ENCODE results near the gene USP25.

The USP25 gene

GRCh38 chr21:15749082-15749860 lies 19.5 kb downstream of the USP25 start (continued):
- TF ChIP-seq CSRNP3 (CRISPR knock-in tag; IDR thresholded peaks at IDR 0.05) = no peak
- no peak for TF ChIP-seq ZNF70 (CRISPR knock-in tag; IDR thresholded peaks at IDR 0.05)
- TF ChIP-seq ZFP3 (CRISPR knock-in tag; IDR thresholded peaks at IDR 0.05) = no peak

- TF ChIP-seq ISL1 (CRISPR knock-in tag; IDR thresholded peaks at IDR 0.05) (peak; percentile 23; the same call in 1 of the 2 replicates), TSHZ2 (CRISPR knock-in tag; IDR thresholded peaks at IDR 0.05) (0 out of 2 replicates have a peak, but pooled peaks have one; percentile 22), CSDC2 (CRISPR knock-in tag; IDR thresholded peaks at IDR 0.05) (no peak)
- peak; percentile 40; the same call in 2 of the 3 replicates for ATAC-seq
Observed at GRCh38 chr21:15749861-15750159, 20.0 kb downstream of the USP25 start.

GRCh38 chr21:15751037-15751436 lies 21.3 kb downstream of the USP25 start:
- TF ChIP-seq TCF4 (CRISPR knock-in tag; IDR thresholded peaks at IDR 0.05; ENCODE audit: borderline replicate concordance) (no peak), ZNF70 (CRISPR knock-in tag; IDR thresholded peaks at IDR 0.05) (no peak), RARB (CRISPR knock-in tag; IDR thresholded peaks at IDR 0.05) (no peak), PPARA (CRISPR knock-in tag; IDR thresholded peaks at IDR 0.05; ENCODE audit: borderline replicate concordance) (no peak), SNAI2 (CRISPR knock-in tag; IDR thresholded peaks at IDR 0.05) (no peak), ISL1 (CRISPR knock-in tag; IDR thresholded peaks at IDR 0.05) (no peak), BACH2 (CRISPR knock-in tag; IDR thresholded peaks at IDR 0.05; ENCODE audit: borderline replicate concordance) (no peak), ZC3H10 (CRISPR knock-in tag; IDR thresholded peaks at IDR 0.05) (no peak), ZFP30 (CRISPR knock-in tag; IDR thresholded peaks at IDR 0.05) (no peak), CSDC2 (CRISPR knock-in tag; IDR thresholded peaks at IDR 0.05) (no peak), ZNF565 (CRISPR knock-in tag; conservative IDR thresholded peaks at IDR 0.05; ENCODE audit: low read depth) (no peak), ZNF8 (CRISPR knock-in tag; IDR thresholded peaks at IDR 0.05) (no peak), PATZ1 (CRISPR knock-in tag; IDR thresholded peaks at IDR 0.05; ENCODE audit: borderline replicate concordance) (no peak), CREB5 (CRISPR knock-in tag; IDR thresholded peaks at IDR 0.05; ENCODE audit: low read depth) (no peak)
- ATAC-seq = no peak

- no peak for ATAC-seq
- TF ChIP-seq CSDC2 (CRISPR knock-in tag; IDR thresholded peaks at IDR 0.05) (no peak), CSRNP3 (CRISPR knock-in tag; IDR thresholded peaks at IDR 0.05) (no peak), ZNF565 (CRISPR knock-in tag; conservative IDR thresholded peaks at IDR 0.05; ENCODE audit: low read depth) (no peak), ZNF8 (CRISPR knock-in tag; IDR thresholded peaks at IDR 0.05) (no peak), ESRRG (CRISPR knock-in tag; IDR thresholded peaks at IDR 0.05) (no peak), OSR1 (CRISPR knock-in tag; IDR thresholded peaks at IDR 0.05) (no peak), SNAI2 (CRISPR knock-in tag; IDR thresholded peaks at IDR 0.05) (no peak), TSHZ2 (CRISPR knock-in tag; IDR thresholded peaks at IDR 0.05) (no peak), ZFP30 (CRISPR knock-in tag; IDR thresholded peaks at IDR 0.05) (no peak), ARNTL (CRISPR knock-in tag; IDR thresholded peaks at IDR 0.05; ENCODE audit: borderline replicate concordance, low read depth) (no peak), BACH2 (CRISPR knock-in tag; IDR thresholded peaks at IDR 0.05; ENCODE audit: borderline replicate concordance) (no peak), ZNF70 (CRISPR knock-in tag; IDR thresholded peaks at IDR 0.05) (no peak), ZC3H10 (CRISPR knock-in tag; IDR thresholded peaks at IDR 0.05) (no peak), PATZ1 (CRISPR knock-in tag; IDR thresholded peaks at IDR 0.05; ENCODE audit: borderline replicate concordance) (no peak)
Observed at GRCh38 chr21:15751546-15751945, 21.8 kb downstream of the USP25 start.
